HepG2 (cell line): ENCODE results near the gene PARD3. TPM values are rescaled to one million over a fixed set of nuclear protein-coding genes. Genes with fewer than 3 reads are reported as not detected.

Experiments used
- ATAC-seq: fragments of 200-7000 bp; cut with Tn5 transposase; 3 replicates; pipeline ENCODE4 v1.9.1; 2020; ENCODE audit warnings: mild to moderate bottlenecking, moderate library complexity
- BruUV-seq: library from RNA; stranded (reverse); fragments of 400-500 nt; replicated peaks from 2 replicates; lab custom pipeline; 2021; lab: Mats Ljungman, UMichigan
- CTCF ChIA-PET: fragments of 300-600 bp; formaldehyde crosslinking; extraction: SDS; loops from one replicate; lab custom pipeline; 2021; ENCODE audit warnings: low total read pairs, inconsistent platforms, low intra/inter-chr PET ratio; lab: Yijun Ruan, JAX
- POLR2A ChIA-PET: fragments of 350-600 bp; sonication (Branson Sonifier 250); formaldehyde crosslinking; loops from one replicate; lab custom pipeline; 2020; ENCODE audit warnings: antibody characterized with exemption, inconsistent platforms; lab: Yijun Ruan, JAX
- DNase-seq: peaks from one replicate; pipeline ENCODE4 v3.0.0-alpha.2; 2015; ENCODE audit warnings: low spot score
- FAIRE-seq: peaks from 3 replicates; lab custom pipeline; 2011; peaks lifted over from hg19 to GRCh38; lab: Jason Lieb, UNC
- H2AFZ ChIP-seq: one replicate; pipeline ENCODE4 v1.6.1; 2011; ENCODE audit warnings: low read length, inconsistent platforms
- H3K27ac ChIP-seq: fragments of 300-600 bp; 3 replicates; pipeline ENCODE4 v1.8.0; 2011; ENCODE audit warnings: mixed run types, mild to moderate bottlenecking, mixed read lengths, low read length, inconsistent platforms; ENCODE audit not compliant: insufficient read depth; ENCODE audit errors: extremely low read length
- H3K27me3 ChIP-seq, 2 experiments: fragments of 200-600 bp in 1 of 2; 2 replicates in 1 of 2; 3 replicates in 1 of 2; pipeline versions ENCODE4 v1.6.0 to v1.8.0; 2011; ENCODE audit warnings: low read length in 2 of 2, mild to moderate bottlenecking in 2 of 2, moderate library complexity in 2 of 2, inconsistent platforms in 1 of 2; ENCODE audit not compliant: insufficient read depth in 2 of 2, control insufficient read depth in 1 of 2
- H3K36me3 ChIP-seq, 2 experiments: fragments of 200-600 bp in 1 of 2; replicated peaks in 1 of 2; 2 replicates in 1 of 2; 3 replicates in 1 of 2; pipeline versions ENCODE4 v1.5.1 to v1.8.0; 2011; ENCODE audit warnings: low read length in 2 of 2, inconsistent platforms in 1 of 2; ENCODE audit not compliant: insufficient read depth in 2 of 2, control insufficient read depth in 1 of 2
- H3K4me1 ChIP-seq: 2 replicates; pipeline ENCODE4 v1.5.1; 2012; ENCODE audit warnings: low read length, inconsistent platforms; ENCODE audit not compliant: insufficient read depth
- H3K4me2 ChIP-seq: 2 replicates; pipeline ENCODE4 v1.6.0; 2011; ENCODE audit warnings: low read depth, low read length, inconsistent platforms
- H3K4me3 ChIP-seq, 3 experiments: fragments of 200-600 bp in 1 of 3; sonication (generic), shearing (Covaris generic) in 1 of 3; replicated peaks in 1 of 3; 2 replicates each; pipeline ENCODE4 v1.5.1; 2011 to 2016; ENCODE audit warnings: low read length in 3 of 3, inconsistent platforms in 2 of 3, low read depth in 2 of 3, mild to moderate bottlenecking in 2 of 3, control low read depth in 1 of 3, mixed read lengths in 1 of 3; ENCODE audit not compliant: insufficient read depth in 1 of 3
- H3K79me2 ChIP-seq: one replicate; pipeline ENCODE4 v1.6.1; 2011; ENCODE audit warnings: low read length, inconsistent platforms; ENCODE audit not compliant: insufficient read depth
- H3K9ac ChIP-seq: 2 replicates; pipeline ENCODE4 v1.6.0; 2011; ENCODE audit warnings: mild to moderate bottlenecking, low read depth, low read length, inconsistent platforms; ENCODE audit not compliant: insufficient read depth
- H3K9me3 ChIP-seq: 2 replicates; pipeline ENCODE4 v1.5.1; 2012; ENCODE audit warnings: mild to moderate bottlenecking, low read length
- H4K20me1 ChIP-seq: 2 replicates; pipeline ENCODE4 v1.6.0; 2011; ENCODE audit warnings: inconsistent platforms, mild to moderate bottlenecking, low read length, moderate library complexity; ENCODE audit not compliant: insufficient read depth
- ATF7 ChIP-seq, 2 experiments: fragments of 450-650 bp in 1 of 2; sonication (generic) in 1 of 2; formaldehyde crosslinking in 1 of 2; IDR thresholded peaks; 2 replicates each; pipeline versions ENCODE4 v1.4.0 to v1.6.1; 2016 to 2020; ENCODE audit warnings: antibody characterized with exemption in 1 of 2, mild to moderate bottlenecking in 1 of 2, missing genetic modification reagents in 1 of 2
- DR1 ChIP-seq: sonication (generic); formaldehyde crosslinking; IDR thresholded peaks from 2 replicates; pipeline ENCODE4 v1.8.0; 2021; ENCODE audit warnings: mild to moderate bottlenecking, missing genetic modification reagents, inconsistent platforms
- FOSL2 ChIP-seq: sonication (generic); formaldehyde crosslinking; IDR thresholded peaks from 2 replicates; pipeline ENCODE4 v1.4.0; 2020; ENCODE audit warnings: missing genetic modification reagents
- SRSF4 ChIP-seq: fragments of 200-400 bp; formaldehyde crosslinking; IDR thresholded peaks from one replicate; pipeline ENCODE4 v1.6.1; 2018; ENCODE audit warnings: mild to moderate bottlenecking, low read depth, low read length, moderate library complexity; ENCODE audit not compliant: poor library complexity, severe bottlenecking
- TEAD3 ChIP-seq: optimal IDR thresholded peaks from 2 replicates; pipeline ENCODE3; 2016; ENCODE audit warnings: borderline replicate concordance
- ZNF205 ChIP-seq: IDR thresholded peaks from 2 replicates; pipeline ENCODE4 v1.6.1; 2018; ENCODE audit warnings: missing biosample characterization, missing genetic modification reagents
- ZNF672 ChIP-seq: sonication (generic); formaldehyde crosslinking; IDR thresholded peaks from 2 replicates; pipeline ENCODE4 v1.8.1; 2022; ENCODE audit warnings: missing genetic modification reagents
- WGBS: methylation state at CpG from one replicate; pipeline ENCODE4 v1.1.6; 2017; ENCODE audit warnings: low lambda C conversion rate; 5-methylcytosine and 5-hydroxymethylcytosine counted together
- in situ Hi-C: cut with HindIII; loops from 2 replicates; pipeline ENCODE4 v1.10.0; 2017; ENCODE audit warnings: low pct_unique_long_range_greater_than_20kb; ENCODE audit not compliant: extremely low pct_ligation_motif_present
- intact Hi-C: fragments of 100-400 bp; cut with micrococcal nuclease; formaldehyde crosslinking; loops from one replicate; pipeline ENCODE4 v1.10.0; 2022; ENCODE audit not compliant: unreplicated experiment
- polyA plus RNA-seq, 8 experiments: library from polyadenylated mRNA; depleted of rRNA in 3 of 8; stranded (reverse) in 7 of 8; unstranded in 1 of 8; fragments of >200 nt; fragmentation: Illumina TruSeq in 4 of 8; extraction: Trizol in 4 of 8; gene quantifications; 2 replicates each; pipeline versions ENCODE4 v1.2.1 to v1.2.3, GENCODE V29; 2011 to 2016; ENCODE audit warnings: low read depth in 4 of 8, missing spikeins in 1 of 8, mixed read lengths in 1 of 8; ENCODE audit not compliant: insufficient read depth in 1 of 8
- total RNA-seq, 5 experiments: library from RNA; depleted of rRNA; stranded (reverse); fragments of >200 nt; fragmentation: Illumina TruSeq; extraction: Trizol; gene quantifications; 2 replicates each; pipeline ENCODE4 v1.2.3, GENCODE V29; 2016; ENCODE audit warnings: low read depth in 1 of 5
- TF ChIP-seq, protein P1 (sequence below): sonication (generic); formaldehyde crosslinking; IDR thresholded peaks from 2 replicates; pipeline ENCODE4 v1.4.0; 2020; ENCODE audit warnings: missing genetic modification reagents
- TF ChIP-seq, protein P2 (sequence below): IDR thresholded peaks from 2 replicates; pipeline ENCODE4 v1.6.1; 2016; ENCODE audit warnings: low read depth

The PARD3 gene
- total and polyA plus RNA-seq, 2 of the 13 experiments (the other 11 are each of a cell fraction or from before 2014, with no cell fraction given) = 40.9 to 60.0 TPM

DNA sequence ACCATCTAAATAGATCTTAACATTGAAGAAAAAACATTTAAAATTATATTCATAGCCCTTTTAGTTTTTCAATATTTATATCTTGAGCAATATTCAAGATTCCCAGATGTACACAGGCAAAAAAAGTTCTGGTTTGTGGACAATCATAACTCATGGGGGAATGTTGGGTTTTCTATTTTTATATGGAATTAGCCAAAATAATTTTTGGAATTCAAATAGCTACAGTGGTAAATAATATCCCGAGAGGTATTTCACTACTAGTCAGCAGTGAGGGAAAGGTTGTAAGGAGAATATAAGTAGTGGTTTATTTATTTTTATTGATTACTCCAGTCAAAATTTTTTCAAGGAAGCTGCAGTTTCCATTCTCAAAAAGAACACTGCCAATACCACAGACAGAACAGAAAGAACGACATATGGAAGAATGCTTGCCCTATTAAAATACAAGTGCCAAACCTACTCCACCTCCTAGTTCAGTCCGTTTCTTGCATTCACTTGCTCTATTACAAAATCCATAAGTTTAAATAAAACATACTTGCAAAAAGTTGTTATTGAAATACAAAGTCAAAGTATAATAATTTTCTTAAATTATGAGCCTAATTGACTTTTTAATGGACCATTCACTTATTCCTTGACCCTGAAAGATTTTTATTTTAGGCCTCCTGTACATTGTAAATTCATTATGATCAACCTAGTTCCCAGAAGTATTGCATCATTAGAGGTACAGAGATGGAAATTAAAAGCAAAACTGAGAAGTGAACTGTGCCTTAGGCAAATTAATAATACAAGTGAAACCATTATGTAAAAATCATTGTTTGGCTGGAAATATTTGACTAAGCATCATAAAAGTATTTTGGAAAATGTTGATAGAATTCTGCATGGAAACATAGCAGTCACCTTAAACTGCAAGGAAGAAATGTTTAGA lies 533.2 kb downstream of the PARD3 start:
- POLR2A ChIA-PET = no interaction called here
- Histone ChIP-seq H3K9me3 (no peaks in the 10 kb centered on the region), H3K4me1 (no peaks in the 10 kb centered on the region), H2AFZ (no peak overlapping the region), H3K27me3 (no peaks in the 10 kb centered on the region), H3K79me2 (no peaks in the 10 kb centered on the region), H3K36me3 (no peaks in the 10 kb centered on the region), H4K20me1 (no peaks in the 10 kb centered on the region), H3K4me3 (no peak overlapping the region), H3K4me2 (no peak overlapping the region), H3K9ac (no peak overlapping the region), H3K27ac (no peak overlapping the region)
- DNase-seq = no peak
- 95% methylated on average over 3 of the region's 3 CpGs for WGBS
- CTCF ChIA-PET = no interaction called here
- TF ChIP-seq ZNF672 (CRISPR knock-in tag) (no peak), ATF7 (IDR thresholded peaks at IDR 0.05) (0 out of 2 replicates have a peak, but pooled peaks have one; percentile 31), ATF7 (CRISPR knock-in tag; IDR thresholded peaks at IDR 0.05) (no peak)
- BruUV-seq = no TSS peak
- no peak for ATAC-seq
- intact Hi-C loops = no loop called here
- in situ Hi-C loops = no loop called here
- no peak for FAIRE-seq

DNA sequence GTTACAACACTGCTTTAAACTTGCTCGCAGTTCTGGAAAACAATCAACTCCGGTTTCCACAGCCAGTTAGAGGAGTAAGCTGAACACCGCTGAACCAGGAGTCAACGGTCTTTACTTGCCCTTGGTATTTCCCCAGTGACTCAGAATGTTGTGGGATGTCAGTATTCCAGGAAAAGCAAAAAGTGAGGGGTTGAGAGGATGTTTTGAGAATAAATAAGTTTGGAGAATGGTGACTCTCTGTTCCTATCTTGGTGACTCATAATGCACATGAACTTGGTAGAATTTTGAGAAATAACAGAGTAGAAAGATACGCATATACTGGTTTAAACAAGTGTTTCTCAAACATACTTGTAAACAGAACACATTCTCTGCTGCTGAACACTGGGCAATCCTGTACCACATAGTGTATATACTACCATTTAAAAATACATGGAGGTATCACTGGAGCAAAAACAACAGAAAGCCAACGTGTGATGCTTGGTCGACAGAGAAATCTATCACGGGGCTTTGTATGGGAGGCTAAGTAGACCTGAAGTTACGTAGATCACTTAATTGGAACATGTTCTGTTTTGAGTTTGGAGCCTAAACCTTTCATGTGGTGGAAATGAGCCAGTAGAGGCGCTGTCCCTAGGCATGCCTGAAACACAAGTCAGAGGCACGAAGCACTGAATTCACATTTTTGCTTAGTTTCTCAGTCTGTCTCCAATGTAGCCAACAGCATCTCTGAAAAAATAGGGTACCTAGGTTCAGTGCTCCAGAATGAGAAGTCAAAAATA lies 534.3 kb downstream of the PARD3 start:
- Histone ChIP-seq H3K27ac (no peak overlapping the region), H3K36me3 (no peaks in the 10 kb centered on the region), H3K27me3 (no peaks in the 10 kb centered on the region), H3K79me2 (no peaks in the 10 kb centered on the region), H3K9ac (no peak overlapping the region), H3K9me3 (no peaks in the 10 kb centered on the region), H3K4me3 (no peak overlapping the region), H2AFZ (no peak overlapping the region), H3K4me1 (no peaks in the 10 kb centered on the region), H3K4me2 (no peak overlapping the region), H4K20me1 (no peaks in the 10 kb centered on the region)
- intact Hi-C loops (no loop called here), in situ Hi-C loops (no loop called here)
- 86% methylated on average over 11 of the region's 11 CpGs for WGBS
- peak; percentile 29 for DNase-seq
- POLR2A ChIA-PET = no interaction called here
- FAIRE-seq = no peak
- CTCF ChIA-PET = no interaction called here
- no peak; the same call in 2 of the 3 replicates for ATAC-seq
- TF ChIP-seq SRSF4 = no peak
- TF ChIP-seq, protein P1, sequence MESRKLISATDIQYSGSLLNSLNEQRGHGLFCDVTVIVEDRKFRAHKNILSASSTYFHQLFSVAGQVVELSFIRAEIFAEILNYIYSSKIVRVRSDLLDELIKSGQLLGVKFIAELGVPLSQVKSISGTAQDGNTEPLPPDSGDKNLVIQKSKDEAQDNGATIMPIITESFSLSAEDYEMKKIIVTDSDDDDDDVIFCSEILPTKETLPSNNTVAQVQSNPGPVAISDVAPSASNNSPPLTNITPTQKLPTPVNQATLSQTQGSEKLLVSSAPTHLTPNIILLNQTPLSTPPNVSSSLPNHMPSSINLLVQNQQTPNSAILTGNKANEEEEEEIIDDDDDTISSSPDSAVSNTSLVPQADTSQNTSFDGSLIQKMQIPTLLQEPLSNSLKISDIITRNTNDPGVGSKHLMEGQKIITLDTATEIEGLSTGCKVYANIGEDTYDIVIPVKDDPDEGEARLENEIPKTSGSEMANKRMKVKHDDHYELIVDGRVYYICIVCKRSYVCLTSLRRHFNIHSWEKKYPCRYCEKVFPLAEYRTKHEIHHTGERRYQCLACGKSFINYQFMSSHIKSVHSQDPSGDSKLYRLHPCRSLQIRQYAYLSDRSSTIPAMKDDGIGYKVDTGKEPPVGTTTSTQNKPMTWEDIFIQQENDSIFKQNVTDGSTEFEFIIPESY (CRISPR knock-in tag) = 0 out of 2 replicates have a peak, but pooled peaks have one; percentile 49
- TF ChIP-seq TEAD3 (CRISPR knock-in tag) = peak; percentile 18
- TF ChIP-seq ZNF205 (CRISPR knock-in tag) = no peak
- no peak for TF ChIP-seq DR1 (CRISPR knock-in tag)
- TF ChIP-seq FOSL2 (CRISPR knock-in tag) = peak; percentile 17; the same call in 1 of the 2 replicates
- TF ChIP-seq, protein P2, sequence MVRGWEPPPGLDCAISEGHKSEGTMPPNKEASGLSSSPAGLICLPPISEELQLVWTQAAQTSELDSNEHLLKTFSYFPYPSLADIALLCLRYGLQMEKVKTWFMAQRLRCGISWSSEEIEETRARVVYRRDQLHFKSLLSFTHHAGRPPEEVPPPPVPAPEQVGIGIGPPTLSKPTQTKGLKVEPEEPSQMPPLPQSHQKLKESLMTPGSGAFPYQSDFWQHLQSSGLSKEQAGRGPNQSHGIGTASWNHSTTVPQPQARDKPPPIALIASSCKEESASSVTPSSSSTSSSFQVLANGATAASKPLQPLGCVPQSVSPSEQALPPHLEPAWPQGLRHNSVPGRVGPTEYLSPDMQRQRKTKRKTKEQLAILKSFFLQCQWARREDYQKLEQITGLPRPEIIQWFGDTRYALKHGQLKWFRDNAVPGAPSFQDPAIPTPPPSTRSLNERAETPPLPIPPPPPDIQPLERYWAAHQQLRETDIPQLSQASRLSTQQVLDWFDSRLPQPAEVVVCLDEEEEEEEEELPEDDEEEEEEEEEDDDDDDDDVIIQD (CRISPR knock-in tag) = peak; percentile 25; the same call in 1 of the 2 replicates
- no TSS peak for BruUV-seq
